Left lung (tissue), 10 donors: ENCODE results near the gene C1QTNF2. TPM values are rescaled to one million over a fixed set of nuclear protein-coding genes. Genes with fewer than 3 reads are reported as not detected.

Experiments
- ATAC-seq: fragments of 200-7000 bp; cut with Tn5 transposase; one replicate; pipeline ENCODE4 v1.9.1; 2020; ENCODE audit warnings: moderate library complexity
- DNase-seq, 4 donors: peaks; one replicate each; pipeline ENCODE4 v3.0.0-alpha.2; 2013 to 2020
- H3K27ac ChIP-seq, 2 donors: fragments of 200-600 bp; sonication (generic) in 1 of 2; one replicate each; pipeline versions ENCODE4 v1.5.0 to v1.8.0; 2020 to 2021
- H3K27me3 ChIP-seq, 2 donors: fragments of 200-600 bp; sonication (generic) in 1 of 2; one replicate each; pipeline versions ENCODE4 v1.5.0 to v1.8.0; 2020 to 2021
- H3K36me3 ChIP-seq, 2 donors: fragments of 200-600 bp; sonication (generic) in 1 of 2; one replicate each; pipeline versions ENCODE4 v1.5.0 to v1.8.0; 2020 to 2021
- H3K4me1 ChIP-seq, 2 donors: fragments of 200-600 bp; one replicate each; pipeline ENCODE4 v1.8.0; 2021
- H3K4me3 ChIP-seq, 2 donors: fragments of 200-600 bp; sonication (generic) in 1 of 2; one replicate each; pipeline versions ENCODE4 v1.5.0 to v1.8.0; 2020 to 2021; ENCODE audit warnings: mild to moderate bottlenecking in 1 of 2
- H3K9me3 ChIP-seq, 2 donors: fragments of 200-600 bp; sonication (generic) in 1 of 2; one replicate each; pipeline versions ENCODE4 v1.5.0 to v1.8.0; 2020 to 2021
- intact Hi-C, 2 donors: fragments of 100-400 bp; cut with DNase I; formaldehyde crosslinking; loops; one replicate each; pipeline versions ENCODE4 v1.11.2 to v1.14.2; 2022
- polyA plus RNA-seq, 6 donors: library from polyadenylated mRNA; unstranded; fragments of 120-200 nt; gene quantifications; one replicate each; pipeline ENCODE4 v1.2.1, GENCODE V29; 2013; ENCODE audit not compliant: insufficient read length in 6 of 6
- total RNA-seq, 2 donors: library from RNA; stranded (reverse); fragmentation: NEBNext Ultra II Directional; extraction: Animal tissue kit (Norgen Biotek cat#: 25700); gene quantifications; one replicate each; pipeline ENCODE4 v1.2.1, GENCODE V29; 2021
- TF ChIP-seq, protein P1 (sequence below), 2 donors: fragments of 200-600 bp; sonication (generic) in 1 of 2; IDR thresholded peaks; one replicate each; pipeline versions ENCODE4 v1.5.0 to v1.8.0; 2021; ENCODE audit warnings: antibody characterized with exemption in 2 of 2
- donor health status: DM: no; HTN: yes; CAD: no.
- donor health status: DM: no; HTN: no; CAD: no.

The C1QTNF2 gene
- total and polyA plus RNA-seq, 8 donors: 2.3 to 5.3 (median 3.1) TPM

DNA sequence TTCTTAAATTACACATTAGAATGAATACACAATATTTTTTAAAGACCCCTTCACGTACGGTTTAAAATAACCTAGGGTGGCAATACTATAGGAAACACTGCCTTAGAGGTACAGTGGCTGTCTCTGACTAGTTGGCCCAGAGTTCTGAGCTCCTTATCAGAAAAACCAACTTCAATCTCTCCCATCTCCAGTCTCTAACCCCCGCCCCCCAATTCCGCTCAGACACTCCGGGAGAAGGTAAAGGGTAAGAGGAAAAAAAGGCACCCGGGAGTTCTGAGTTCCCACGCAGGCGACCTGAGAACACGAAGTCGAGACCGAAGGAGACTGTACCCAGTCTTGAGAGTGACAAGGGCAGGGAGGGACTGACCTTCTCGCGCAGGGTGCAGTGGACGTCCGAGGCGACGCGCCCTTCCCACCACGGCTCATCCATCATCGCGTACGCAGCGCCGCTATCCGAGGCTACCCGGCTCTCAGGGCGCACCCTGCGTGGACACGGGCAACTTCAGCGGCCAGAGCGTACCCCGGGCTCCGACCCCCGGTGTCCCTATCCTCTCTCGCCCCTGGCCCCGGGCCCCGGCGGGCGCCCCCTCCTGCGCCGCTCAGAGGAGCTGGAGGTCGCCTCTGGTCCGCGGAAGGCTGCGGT is 58.8 kb downstream of the C1QTNF2 start:
- peak; percentile 70 for ATAC-seq
- DNase-seq: peak in 2 of 4 donors; percentile 44 to 89
- intact Hi-C loops: no loop called here
- H3K9me3 ChIP-seq: no peaks in the 10 kb centered on the region
- peak overlapping the region; percentile 67 to 71 for H3K4me3 ChIP-seq
- peaks cover 0 to 52% of the 10 kb centered on the region in 2 donors for H3K27me3 ChIP-seq
- TF ChIP-seq, protein P1, sequence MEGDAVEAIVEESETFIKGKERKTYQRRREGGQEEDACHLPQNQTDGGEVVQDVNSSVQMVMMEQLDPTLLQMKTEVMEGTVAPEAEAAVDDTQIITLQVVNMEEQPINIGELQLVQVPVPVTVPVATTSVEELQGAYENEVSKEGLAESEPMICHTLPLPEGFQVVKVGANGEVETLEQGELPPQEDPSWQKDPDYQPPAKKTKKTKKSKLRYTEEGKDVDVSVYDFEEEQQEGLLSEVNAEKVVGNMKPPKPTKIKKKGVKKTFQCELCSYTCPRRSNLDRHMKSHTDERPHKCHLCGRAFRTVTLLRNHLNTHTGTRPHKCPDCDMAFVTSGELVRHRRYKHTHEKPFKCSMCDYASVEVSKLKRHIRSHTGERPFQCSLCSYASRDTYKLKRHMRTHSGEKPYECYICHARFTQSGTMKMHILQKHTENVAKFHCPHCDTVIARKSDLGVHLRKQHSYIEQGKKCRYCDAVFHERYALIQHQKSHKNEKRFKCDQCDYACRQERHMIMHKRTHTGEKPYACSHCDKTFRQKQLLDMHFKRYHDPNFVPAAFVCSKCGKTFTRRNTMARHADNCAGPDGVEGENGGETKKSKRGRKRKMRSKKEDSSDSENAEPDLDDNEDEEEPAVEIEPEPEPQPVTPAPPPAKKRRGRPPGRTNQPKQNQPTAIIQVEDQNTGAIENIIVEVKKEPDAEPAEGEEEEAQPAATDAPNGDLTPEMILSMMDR (IDR thresholded peaks at IDR 0.05): no peak
- peaks cover 0 to 7% of the 10 kb centered on the region in 2 donors for H3K36me3 ChIP-seq
- peaks cover 0 to 22% of the 10 kb centered on the region in 2 donors for H3K4me1 ChIP-seq
- H3K27ac ChIP-seq: peak overlapping the region; percentile 76 to 83

DNA sequence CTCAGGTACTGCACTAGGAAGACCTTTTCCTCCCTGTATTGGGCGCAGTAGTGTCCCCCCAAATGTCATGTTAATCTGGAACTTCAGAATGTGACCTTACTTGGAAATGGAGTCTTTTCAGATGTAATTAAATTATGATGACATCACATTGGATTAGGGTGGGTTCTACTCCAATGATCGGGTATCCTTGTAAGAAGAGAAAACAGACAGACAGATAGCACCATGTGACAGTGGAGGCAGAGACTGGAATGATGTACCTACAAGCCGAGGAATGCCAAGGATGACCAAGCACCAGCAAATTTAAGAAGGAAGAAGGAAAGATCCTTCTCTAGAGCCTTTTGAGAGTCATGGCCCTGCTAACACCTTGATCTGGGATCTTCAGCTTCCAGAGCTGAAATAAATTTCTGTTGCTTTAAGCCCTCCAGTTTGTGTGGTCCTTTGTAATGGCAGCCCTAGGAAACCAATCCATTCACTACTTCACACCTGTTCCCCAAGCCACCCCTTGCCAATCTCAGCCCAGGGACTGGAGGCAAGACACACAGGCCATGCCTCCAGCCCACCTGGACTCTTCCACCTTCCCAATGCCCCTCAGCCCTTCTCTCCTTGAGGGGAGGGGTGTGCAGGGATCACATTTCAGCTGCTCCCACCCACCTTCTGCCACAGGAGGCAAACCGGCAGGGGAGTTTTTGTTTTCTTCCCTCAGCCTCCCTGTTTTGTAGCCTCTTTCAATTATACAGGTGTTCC is 59.7 kb downstream of the C1QTNF2 start:
- Histone ChIP-seq H3K27me3 (peaks cover 0 to 52% of the 10 kb centered on the region in 2 donors), H3K27ac (no peak overlapping the region), H3K36me3 (peaks cover 0 to 7% of the 10 kb centered on the region in 2 donors), H3K9me3 (no peaks in the 10 kb centered on the region), H3K4me3 (peak overlapping the region; percentile 67 to 71), H3K4me1 (peaks cover 0 to 13% of the 10 kb centered on the region in 2 donors)
- no peak for DNase-seq
- ATAC-seq: no peak
- TF ChIP-seq, protein P1 (IDR thresholded peaks at IDR 0.05): no peak
- intact Hi-C loops: no loop called here

DNA sequence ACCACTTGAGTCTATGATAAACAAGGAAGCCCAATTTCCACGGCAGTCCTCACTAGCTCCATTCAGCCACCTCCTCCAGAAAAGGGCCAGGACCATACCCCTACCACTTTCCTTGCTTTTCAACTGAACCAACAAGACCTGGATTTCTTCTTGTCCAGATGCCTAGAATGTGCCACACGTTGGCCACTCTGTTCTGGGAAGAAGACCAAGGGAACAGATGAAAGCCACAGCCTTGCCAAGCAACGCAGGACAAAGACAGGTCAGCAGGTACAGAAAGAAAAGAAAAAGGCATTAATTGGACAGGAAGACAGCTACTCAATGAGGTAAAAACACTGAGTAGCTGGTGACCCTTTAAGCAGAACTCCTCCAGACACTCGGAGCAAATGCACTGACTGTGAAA is 60.3 kb downstream of the C1QTNF2 start:
- H3K4me1 ChIP-seq: peaks cover 0 to 9% of the 10 kb centered on the region in 2 donors
- H3K4me3 ChIP-seq: no peak overlapping the region
- DNase-seq: no peak
- TF ChIP-seq, protein P1 (IDR thresholded peaks at IDR 0.05): no peak
- H3K27me3 ChIP-seq: peaks cover 0 to 52% of the 10 kb centered on the region in 2 donors
- peaks cover 0 to 7% of the 10 kb centered on the region in 2 donors for H3K36me3 ChIP-seq
- no peak for ATAC-seq
- no peaks in the 10 kb centered on the region for H3K9me3 ChIP-seq
- intact Hi-C loops: no loop called here
- H3K27ac ChIP-seq: no peak overlapping the region

DNA sequence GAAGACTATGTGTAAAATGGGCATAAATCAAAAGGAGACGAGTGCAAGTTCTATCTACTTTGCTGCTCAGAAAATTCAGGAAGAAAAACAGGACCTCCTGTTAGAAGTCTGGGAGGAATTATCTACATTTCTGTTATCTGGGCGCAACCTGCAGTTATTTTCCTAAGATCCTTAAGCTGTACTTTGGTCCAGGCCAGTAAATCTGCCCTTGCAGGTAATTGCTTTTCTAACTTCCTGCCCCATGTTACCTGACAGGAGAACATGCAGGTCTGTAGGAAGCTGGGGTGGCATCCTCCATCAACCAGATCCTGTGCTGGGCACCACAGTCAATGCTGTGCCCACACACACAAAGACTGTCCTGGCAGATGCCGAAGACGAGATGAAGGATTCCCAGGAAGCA is 63.7 kb downstream of the C1QTNF2 start:
- Histone ChIP-seq H3K4me1 (peaks cover 0 to 2% of the 10 kb centered on the region in 2 donors), H3K27me3 (peaks cover 0 to 27% of the 10 kb centered on the region in 2 donors), H3K4me3 (no peak overlapping the region), H3K36me3 (peaks cover 0 to 19% of the 10 kb centered on the region in 2 donors), H3K27ac (no peak overlapping the region), H3K9me3 (no peaks in the 10 kb centered on the region)
- TF ChIP-seq, protein P1 (IDR thresholded peaks at IDR 0.05): no peak
- ATAC-seq: no peak
- DNase-seq: no peak
- intact Hi-C loops: no loop called here

DNA sequence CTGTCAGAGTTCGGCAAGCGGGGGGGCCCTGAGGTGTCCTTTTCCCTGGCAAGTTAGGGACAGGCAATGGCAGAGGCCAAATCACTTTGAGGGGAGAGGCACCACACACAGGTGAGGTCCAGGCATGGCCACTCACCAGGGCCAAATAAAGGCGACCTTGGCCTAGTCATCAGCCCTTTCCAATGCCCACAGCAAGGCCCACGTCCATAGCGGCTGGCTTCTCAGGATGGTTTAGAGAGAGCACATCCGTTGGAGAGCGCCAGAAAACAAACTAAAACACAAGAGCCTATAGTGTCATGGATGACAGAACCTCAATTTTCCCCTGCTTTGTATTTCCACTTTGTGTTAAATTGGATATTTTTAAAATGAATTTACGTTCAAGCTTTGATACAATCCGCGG is 65.1 kb downstream of the C1QTNF2 start:
- no peak for ATAC-seq
- DNase-seq: no peak
- Histone ChIP-seq H3K4me1 (peaks cover 0 to 1% of the 10 kb centered on the region in 2 donors), H3K4me3 (no peak overlapping the region), H3K27me3 (peaks cover 0 to 13% of the 10 kb centered on the region in 2 donors), H3K27ac (no peak overlapping the region), H3K36me3 (peaks cover 0 to 19% of the 10 kb centered on the region in 2 donors), H3K9me3 (no peaks in the 10 kb centered on the region)
- intact Hi-C loops: no loop called here
- TF ChIP-seq, protein P1 (IDR thresholded peaks at IDR 0.05): no peak
